HCT116 (cell line): ENCODE measurements around the gene MOV10L1. TPM values are rescaled to one million over a fixed set of nuclear protein-coding genes. Genes with fewer than 3 reads are reported as not detected.

Experiments used
- ATAC-seq: fragments of 200-7000 bp; cut with Tn5 transposase; 2 replicates; pipeline ENCODE4 v1.9.1; 2020; ENCODE audit warnings: mild to moderate bottlenecking, moderate library complexity
- BruUV-seq: library from RNA; stranded (reverse); fragments of 400-500 nt; replicated peaks from 2 replicates; lab custom pipeline; 2021; lab: Mats Ljungman, UMichigan
- CTCF ChIA-PET: fragments of 300-600 bp; sonication (Branson Sonifier 250); formaldehyde crosslinking; loops from one replicate; lab custom pipeline; 2021; ENCODE audit warnings: antibody characterized with exemption; lab: Charles Lee
- POLR2A ChIA-PET: fragments of 300-600, 350-600 bp; sonication (Branson Sonifier 250); formaldehyde crosslinking; loops from one replicate; lab custom pipeline; 2021; ENCODE audit warnings: antibody characterized with exemption; lab: Charles Lee
- RAD21 ChIA-PET, 2 experiments: fragments of 300-600 bp; sonication (Branson Sonifier 250); formaldehyde crosslinking; loops; one replicate each; lab custom pipeline; 2023; ENCODE audit warnings: low total read pairs in 2 of 2; ENCODE audit not compliant: uncharacterized antibody in 2 of 2, unreplicated experiment in 2 of 2, low non-redundant PET in 1 of 2; lab: Charles Lee
- DNase-seq: peaks from one replicate; pipeline ENCODE4 v3.0.0-alpha.2; 2010; ENCODE audit warnings: low read depth, low spot score
- H2AFZ ChIP-seq: fragments of 200-600 bp; shearing (Covaris generic), sonication (generic); 2 replicates; pipeline ENCODE4 v1.6.1; 2017; ENCODE audit warnings: low read depth, mixed run types, mixed read lengths, antibody characterized with exemption, low read length; ENCODE audit not compliant: poor library complexity, severe bottlenecking
- H3K27ac ChIP-seq: 2 replicates; pipeline ENCODE4 v1.5.1; 2012; ENCODE audit warnings: low read depth, low read length
- H3K27me3 ChIP-seq: fragments of 200-600 bp; sonication (generic); 2 replicates; pipeline ENCODE4 v1.6.1; 2016; ENCODE audit warnings: mixed run types, low read length, mixed read lengths; ENCODE audit not compliant: insufficient read depth
- H3K36me3 ChIP-seq, 2 experiments: fragments of 200-500 bp in 1 of 2; fragments of 200-600 bp in 1 of 2; sonication (Bioruptor generic) in 1 of 2; sonication (generic) in 1 of 2; 2 replicates each; pipeline versions ENCODE4 v1.5.1 to v1.6.1; 2014 to 2016; ENCODE audit warnings: low read length in 2 of 2, inconsistent platforms in 1 of 2, mixed read lengths in 1 of 2, mixed run types in 1 of 2; ENCODE audit not compliant: insufficient read depth in 2 of 2, control insufficient read depth in 1 of 2
- H3K4me1 ChIP-seq, 2 experiments: fragments of 200-600 bp in 1 of 2; sonication (generic) in 1 of 2; 2 replicates each; pipeline versions ENCODE4 v1.5.1 to v1.6.1; 2012 to 2017; ENCODE audit warnings: low read length in 2 of 2, inconsistent platforms in 1 of 2, mild to moderate bottlenecking in 1 of 2, mixed read lengths in 1 of 2, mixed run types in 1 of 2, moderate library complexity in 1 of 2; ENCODE audit not compliant: insufficient read depth in 2 of 2, control insufficient read depth in 1 of 2
- H3K4me2 ChIP-seq: fragments of 200-600 bp; sonication (generic); 2 replicates; pipeline ENCODE4 v1.6.1; 2017; ENCODE audit warnings: mixed run types, low read length, mixed read lengths
- H3K4me3 ChIP-seq, 2 experiments: fragments of 200-600 bp in 1 of 2; sonication (generic) in 1 of 2; replicated peaks in 1 of 2; 2 replicates each; pipeline ENCODE4 v1.5.1; 2011 to 2016; ENCODE audit warnings: low read length in 2 of 2, control low read depth in 1 of 2, low read depth in 1 of 2, mild to moderate bottlenecking in 1 of 2, mixed read lengths in 1 of 2, mixed run types in 1 of 2
- H3K79me2 ChIP-seq: fragments of 200-600 bp; sonication (generic); 2 replicates; pipeline ENCODE4 v1.6.1; 2017; ENCODE audit warnings: mild to moderate bottlenecking, mixed run types, low read length, moderate library complexity, mixed read lengths; ENCODE audit not compliant: insufficient read depth
- H3K9ac ChIP-seq: fragments of 200-600 bp; sonication (generic); 2 replicates; pipeline ENCODE4 v1.6.1; 2016; ENCODE audit warnings: low read length, mixed read lengths
- H3K9me2 ChIP-seq: fragments of 200-600 bp; sonication (generic), shearing (Covaris generic); 2 replicates; pipeline ENCODE4 v1.6.1; 2017; ENCODE audit warnings: mixed run types, mild to moderate bottlenecking, moderate library complexity; ENCODE audit not compliant: insufficient read depth
- H3K9me3 ChIP-seq, 2 experiments: fragments of 200-500 bp in 1 of 2; fragments of 200-600 bp in 1 of 2; sonication (Bioruptor generic) in 1 of 2; sonication (generic) in 1 of 2; 2 replicates each; pipeline ENCODE4 v1.6.1; 2014 to 2017; ENCODE audit warnings: low read length in 2 of 2, mixed read lengths in 2 of 2, inconsistent platforms in 1 of 2, low read depth in 1 of 2, mild to moderate bottlenecking in 1 of 2, mixed run types in 1 of 2, moderate library complexity in 1 of 2; ENCODE audit not compliant: control insufficient read depth in 1 of 2, insufficient read depth in 1 of 2
- H4K20me1 ChIP-seq: fragments of 200-600 bp; sonication (generic), shearing (Covaris generic); 2 replicates; pipeline ENCODE4 v1.6.1; 2017; ENCODE audit warnings: mixed run types, mild to moderate bottlenecking, moderate library complexity; ENCODE audit not compliant: insufficient read depth
- ATF3 ChIP-seq: IDR thresholded peaks from 2 replicates; pipeline ENCODE4 v1.6.1; 2012
- CBX3 ChIP-seq: IDR thresholded peaks from 2 replicates; pipeline ENCODE4 v1.6.1; 2012; ENCODE audit warnings: low read depth
- EGR1 ChIP-seq: IDR thresholded peaks from 2 replicates; pipeline ENCODE4 v1.6.1; 2012; ENCODE audit warnings: low read depth
- FOSL1 ChIP-seq: IDR thresholded peaks from 2 replicates; pipeline ENCODE4 v1.6.1; 2012; ENCODE audit warnings: low read depth
- POLR2AphosphoS5 ChIP-seq: IDR thresholded peaks from 2 replicates; pipeline ENCODE4 v1.6.1; 2011; ENCODE audit warnings: mild to moderate bottlenecking, low read depth, low read length, moderate library complexity
- RAD21 ChIP-seq: IDR thresholded peaks from 2 replicates; pipeline ENCODE4 v1.6.1; 2012; ENCODE audit warnings: low read depth, mild to moderate bottlenecking
- SIN3A ChIP-seq: IDR thresholded peaks from 2 replicates; pipeline ENCODE4 v1.6.1; 2012; ENCODE audit warnings: low read depth
- SRF ChIP-seq: IDR thresholded peaks from 2 replicates; pipeline ENCODE4 v1.6.1; 2012; ENCODE audit warnings: low read depth
- YY1 ChIP-seq: IDR thresholded peaks from 2 replicates; pipeline ENCODE4 v1.6.1; 2011; ENCODE audit warnings: low read length, low read depth, moderate library complexity, mild to moderate bottlenecking; ENCODE audit not compliant: insufficient replicate concordance; ENCODE audit errors: extremely low read depth
- ZFX ChIP-seq: fragments of 450-650 bp; IDR thresholded peaks from 2 replicates; pipeline ENCODE4 v1.6.1; 2017
- ZNF274 ChIP-seq: fragments of 200-500 bp; sonication (Bioruptor generic); IDR thresholded peaks from 2 replicates; pipeline ENCODE4 v1.6.1; 2014; ENCODE audit warnings: mild to moderate bottlenecking, low read depth, low read length, inconsistent platforms
- intact Hi-C: fragments of 100-400 bp; cut with micrococcal nuclease; formaldehyde crosslinking; loops from 2 replicates; pipeline ENCODE4 v1.10.0; 2022
- total RNA-seq: library from RNA; stranded (reverse); gene quantifications from one replicate; pipeline ENCODE4 v1.2.1, GENCODE V29; 2021; ENCODE audit not compliant: unreplicated experiment
- TF ChIP-seq, protein P1 (sequence below): IDR thresholded peaks from 2 replicates; pipeline ENCODE4 v1.6.1; 2012
- TF ChIP-seq, protein P2 (sequence below), 3 experiments: fragments of 200-600 bp in 1 of 3; sonication (generic) in 1 of 3; IDR thresholded peaks in 2 of 3; conservative IDR thresholded peaks in 1 of 3; 2 replicates each; pipeline ENCODE4 v1.5.1; 2012 to 2017; ENCODE audit warnings: low read depth in 2 of 3, low read length in 2 of 3, antibody characterized with exemption in 1 of 3, borderline replicate concordance in 1 of 3, control low read depth in 1 of 3, mild to moderate bottlenecking in 1 of 3, mixed read lengths in 1 of 3, mixed run types in 1 of 3, moderate library complexity in 1 of 3; ENCODE audit not compliant: insufficient read depth in 1 of 3

Gene MOV10L1
- total RNA-seq, 1 experiment from 2014 or later = not detected

DNA sequence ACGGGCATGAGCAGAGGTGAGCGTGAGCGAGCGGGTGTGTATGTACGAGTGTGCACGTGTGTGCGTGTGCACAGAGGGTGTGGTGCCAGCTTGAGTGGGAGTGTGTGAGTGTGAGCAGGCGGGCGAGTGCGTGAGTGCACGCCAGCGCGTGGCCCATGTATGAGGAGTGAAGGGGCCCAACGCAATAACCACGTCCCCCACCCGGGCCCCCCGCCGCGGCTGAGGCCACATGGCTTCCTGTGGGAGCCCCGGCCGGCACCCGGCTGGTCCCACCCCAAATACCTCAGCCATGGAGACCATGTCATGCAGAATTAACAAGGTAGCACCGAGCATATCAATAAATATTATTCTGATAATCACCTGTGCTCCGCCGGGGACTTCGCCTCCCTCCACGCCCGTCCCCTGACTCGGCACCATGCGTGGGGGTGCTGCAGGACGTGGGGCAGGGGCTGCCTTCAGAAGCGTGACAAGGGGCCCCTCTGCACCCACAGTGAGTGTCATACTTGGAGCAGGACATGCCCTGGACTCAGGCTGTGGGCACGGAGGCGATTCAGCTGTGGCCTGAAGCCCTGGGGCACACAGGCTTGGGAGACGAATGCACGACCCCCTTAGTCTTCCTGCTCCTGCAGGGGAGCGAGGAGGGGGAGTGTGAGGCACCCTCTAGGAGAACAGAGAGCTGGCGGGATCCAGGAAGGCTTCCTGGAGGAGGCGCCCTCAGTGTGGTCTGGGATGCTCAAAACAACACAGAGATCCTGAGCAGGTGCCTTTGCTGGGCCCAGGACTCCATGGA lies 90.3 kb downstream of the MOV10L1 start:
- ATAC-seq = no peak
- no peak overlapping the region for H2AFZ ChIP-seq
- peaks cover 12 to 16% of the 10 kb centered on the region in 2 experiments; a peak in 3 of 4 replicates for H3K4me1 ChIP-seq
- ChIA-PET POLR2A (no interaction called here), RAD21 (no interaction called here), CTCF (no interaction called here)
- no peaks in the 10 kb centered on the region for H3K27me3 ChIP-seq
- H3K9ac ChIP-seq = no peak overlapping the region
- no peak for DNase-seq
- H3K4me2 ChIP-seq = no peak overlapping the region
- no peaks in the 10 kb centered on the region for H3K9me2 ChIP-seq
- no TSS peak for BruUV-seq
- TF ChIP-seq, protein P1, sequence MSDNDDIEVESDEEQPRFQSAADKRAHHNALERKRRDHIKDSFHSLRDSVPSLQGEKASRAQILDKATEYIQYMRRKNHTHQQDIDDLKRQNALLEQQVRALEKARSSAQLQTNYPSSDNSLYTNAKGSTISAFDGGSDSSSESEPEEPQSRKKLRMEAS = no peak
- TF ChIP-seq FOSL1 (no peak), SIN3A (no peak), CBX3 (no peak), POLR2AphosphoS5 (no peak)
- H3K79me2 ChIP-seq = no peaks in the 10 kb centered on the region
- H3K36me3 ChIP-seq = no peaks in the 10 kb centered on the region
- no peaks in the 10 kb centered on the region for H3K9me3 ChIP-seq
- intact Hi-C loops = no loop called here
- no peak overlapping the region for H3K27ac ChIP-seq
- H3K4me3 ChIP-seq = no peak overlapping the region
- no peaks in the 10 kb centered on the region for H4K20me1 ChIP-seq

GRCh38 chr22:50180727-50181521 lies 91.1 kb downstream of the MOV10L1 start:
- H3K27me3 ChIP-seq = no peaks in the 10 kb centered on the region
- ATAC-seq (no peak), DNase-seq (no peak)
- ChIA-PET POLR2A (no interaction called here), CTCF (no interaction called here), RAD21 (no interaction called here)
- no peaks in the 10 kb centered on the region for H3K9me3 ChIP-seq
- no peaks in the 10 kb centered on the region for H4K20me1 ChIP-seq
- H3K9ac ChIP-seq = no peak overlapping the region
- intact Hi-C loops = no loop called here
- H3K4me1 ChIP-seq = peaks cover 15 to 20% of the 10 kb centered on the region in 2 experiments; a peak in 3 of 4 replicates
- no peak overlapping the region for H3K4me3 ChIP-seq
- H3K9me2 ChIP-seq = no peaks in the 10 kb centered on the region
- H2AFZ ChIP-seq = no peak overlapping the region
- no peak overlapping the region for H3K27ac ChIP-seq
- no peaks in the 10 kb centered on the region for H3K79me2 ChIP-seq
- BruUV-seq = no TSS peak
- no peaks in the 10 kb centered on the region for H3K36me3 ChIP-seq
- no peak overlapping the region for H3K4me2 ChIP-seq
- TF ChIP-seq YY1 = no peak
- no peak for TF ChIP-seq SRF
- TF ChIP-seq EGR1 = no peak
- TF ChIP-seq, protein P2, sequence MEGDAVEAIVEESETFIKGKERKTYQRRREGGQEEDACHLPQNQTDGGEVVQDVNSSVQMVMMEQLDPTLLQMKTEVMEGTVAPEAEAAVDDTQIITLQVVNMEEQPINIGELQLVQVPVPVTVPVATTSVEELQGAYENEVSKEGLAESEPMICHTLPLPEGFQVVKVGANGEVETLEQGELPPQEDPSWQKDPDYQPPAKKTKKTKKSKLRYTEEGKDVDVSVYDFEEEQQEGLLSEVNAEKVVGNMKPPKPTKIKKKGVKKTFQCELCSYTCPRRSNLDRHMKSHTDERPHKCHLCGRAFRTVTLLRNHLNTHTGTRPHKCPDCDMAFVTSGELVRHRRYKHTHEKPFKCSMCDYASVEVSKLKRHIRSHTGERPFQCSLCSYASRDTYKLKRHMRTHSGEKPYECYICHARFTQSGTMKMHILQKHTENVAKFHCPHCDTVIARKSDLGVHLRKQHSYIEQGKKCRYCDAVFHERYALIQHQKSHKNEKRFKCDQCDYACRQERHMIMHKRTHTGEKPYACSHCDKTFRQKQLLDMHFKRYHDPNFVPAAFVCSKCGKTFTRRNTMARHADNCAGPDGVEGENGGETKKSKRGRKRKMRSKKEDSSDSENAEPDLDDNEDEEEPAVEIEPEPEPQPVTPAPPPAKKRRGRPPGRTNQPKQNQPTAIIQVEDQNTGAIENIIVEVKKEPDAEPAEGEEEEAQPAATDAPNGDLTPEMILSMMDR (IDR thresholded peaks at IDR 0.05 in 2 of 3, conservative IDR thresholded peaks at IDR 0.05 in 1 of 3; ENCODE audit: borderline replicate concordance in 1 of 3, insufficient read depth in 1 of 3, low read depth in 2 of 3, low read length in 2 of 3) = no peak
- TF ChIP-seq ZNF274 = no peak
- no peak for TF ChIP-seq RAD21
- TF ChIP-seq ATF3 = no peak
- TF ChIP-seq POLR2AphosphoS5 = no peak
- TF ChIP-seq ZFX = no peak
